Stimulated activated CD8-positive, alpha-beta memory T cell treated with anti-CD3 and anti-CD28 coated beads, Interleukin-2, amount 100 ng/mL, for 48 hours (primary cell): Measurements from ENCODE around the gene SEMA5B.

ENCODE experiments used
- DNase-seq, 2 donors: peaks; one replicate each; pipeline ENCODE4 v3.0.0-alpha.2; 2020; ENCODE audit warnings: low read depth in 2 of 2

SEMA5B gene

DNA sequence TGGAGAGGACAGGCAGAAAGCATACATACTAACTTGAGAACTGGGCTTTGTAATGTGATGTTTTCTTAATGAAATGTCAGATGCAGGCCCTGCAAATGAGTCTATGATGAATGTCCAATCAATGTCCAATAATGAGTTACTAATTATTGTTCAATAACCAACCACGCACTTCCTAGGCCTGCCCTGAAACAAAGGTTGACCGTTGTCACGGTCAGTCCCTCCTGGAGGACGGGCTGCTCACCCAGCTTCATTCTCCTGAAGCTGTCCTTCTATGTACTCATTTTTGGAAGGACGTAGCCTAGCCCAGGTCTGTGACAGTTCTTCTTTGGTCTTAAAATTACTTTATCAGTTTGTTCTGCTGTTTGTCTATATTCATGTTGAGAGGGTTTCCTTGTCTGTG, 30.9 kb upstream of the SEMA5B start:
- DNase-seq: no peak

DNA sequence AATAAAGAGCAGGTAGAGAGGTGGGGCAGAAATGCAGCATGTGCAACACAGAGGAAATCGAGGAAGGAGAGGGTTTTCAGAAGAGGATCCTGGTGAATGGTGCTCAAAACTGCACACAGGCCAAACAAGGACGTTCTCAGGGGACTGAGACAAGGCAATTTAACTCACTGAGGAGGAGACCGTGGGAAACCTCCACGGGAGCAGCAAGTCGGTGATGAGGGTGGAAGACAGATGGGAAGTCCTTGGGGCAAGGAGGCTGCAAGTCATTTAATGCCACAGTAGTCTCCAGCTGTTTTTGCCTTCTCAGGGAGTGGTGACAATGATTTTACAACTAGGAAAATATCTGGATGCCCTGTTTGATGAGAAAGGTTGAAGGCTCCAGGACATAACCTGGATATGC, 27.8 kb upstream of the SEMA5B start:
- no peak for DNase-seq

- no peak for DNase-seq
Measured at GRCh38 chr3:123054931-123055330, 27.4 kb upstream of the SEMA5B start.

DNA sequence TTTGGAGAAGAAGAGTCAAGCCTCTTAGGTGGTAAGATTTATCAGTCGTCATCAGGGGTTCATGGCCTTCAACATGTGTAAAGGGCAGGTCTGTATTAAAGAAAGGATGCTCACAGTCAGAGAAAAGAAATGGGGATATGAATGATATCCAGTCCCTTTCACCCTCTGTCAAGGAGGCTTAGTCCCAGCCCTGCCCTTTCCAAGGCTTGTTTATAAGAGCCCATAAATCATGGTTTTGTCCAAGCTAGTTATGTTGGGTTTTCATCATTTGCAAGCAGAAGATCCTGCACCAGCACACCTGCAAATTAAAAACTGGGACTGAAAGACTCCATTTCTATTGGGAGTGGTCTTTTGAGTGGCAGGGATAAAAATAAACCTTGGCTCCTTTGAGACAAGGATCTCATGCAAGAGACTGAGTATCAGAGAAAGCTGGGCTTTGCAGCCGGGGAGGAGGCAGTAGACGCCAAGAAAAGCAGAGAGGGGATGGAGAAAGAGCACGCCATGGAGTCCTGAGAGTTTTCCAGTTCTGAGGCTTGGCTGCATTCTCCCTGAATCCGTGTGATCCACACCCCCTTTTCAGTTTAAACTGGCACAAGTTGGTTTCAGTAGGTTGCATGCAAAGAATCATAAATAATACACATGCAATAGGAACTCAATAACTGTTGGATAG, 26.7 kb upstream of the SEMA5B start:
- DNase-seq: no peak

- DNase-seq: no peak
Measured at GRCh38 chr3:123053107-123053506, 25.5 kb upstream of the SEMA5B start.

DNA sequence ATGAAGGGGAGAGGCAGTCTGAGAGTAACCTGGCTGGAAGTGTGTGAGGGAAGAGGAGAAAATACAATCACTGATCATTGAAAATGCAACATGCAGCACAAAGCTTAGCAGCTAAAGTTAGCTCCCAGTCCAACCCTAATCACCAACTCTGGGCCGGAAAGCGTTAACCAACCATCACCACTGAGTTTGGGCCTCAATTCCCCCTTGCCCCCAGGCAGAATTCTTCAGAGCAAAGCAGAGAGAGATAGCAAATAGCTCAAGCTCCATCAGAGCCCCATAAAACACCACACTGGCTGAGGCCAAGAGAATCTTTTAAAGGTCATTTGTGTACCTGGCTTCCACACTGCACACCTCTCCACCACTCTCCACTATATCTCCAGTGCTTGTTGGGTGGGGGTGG, 23.1 kb upstream of the SEMA5B start:
- DNase-seq: no peak

GRCh38 chr3:123048480-123049237, 21.1 kb upstream of the SEMA5B start:
- no peak for DNase-seq

- DNase-seq: no peak
Measured at GRCh38 chr3:123047062-123047319, 19.4 kb upstream of the SEMA5B start.

- no peak for DNase-seq
Measured at GRCh38 chr3:123046262-123047061, 18.9 kb upstream of the SEMA5B start.

GRCh38 chr3:123044981-123045763, 17.6 kb upstream of the SEMA5B start:
- DNase-seq: no peak

GRCh38 chr3:123042413-123042812, 14.8 kb upstream of the SEMA5B start:
- no peak for DNase-seq

- no peak for DNase-seq
Measured at GRCh38 chr3:123039178-123039577, 11.6 kb upstream of the SEMA5B start.

DNA sequence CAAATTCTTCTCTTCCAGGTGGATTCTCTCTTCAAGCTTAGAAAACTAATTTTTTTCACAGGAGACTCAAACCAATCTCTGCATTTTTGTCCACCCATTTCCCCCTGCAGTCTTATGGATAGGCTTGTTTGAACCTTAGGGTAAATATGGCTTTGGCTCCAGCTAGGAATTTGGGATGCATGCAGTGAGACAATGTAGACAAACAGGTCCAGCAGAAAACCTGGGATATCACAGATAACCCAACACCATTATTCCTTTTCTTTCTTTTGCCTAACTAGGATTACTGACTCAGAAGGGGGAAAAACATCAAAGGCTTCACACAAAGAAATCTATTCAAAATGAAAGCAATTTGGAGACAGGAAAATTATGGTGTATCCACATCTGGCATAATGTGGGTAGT, 11.2 kb upstream of the SEMA5B start:
- DNase-seq: no peak

DNA sequence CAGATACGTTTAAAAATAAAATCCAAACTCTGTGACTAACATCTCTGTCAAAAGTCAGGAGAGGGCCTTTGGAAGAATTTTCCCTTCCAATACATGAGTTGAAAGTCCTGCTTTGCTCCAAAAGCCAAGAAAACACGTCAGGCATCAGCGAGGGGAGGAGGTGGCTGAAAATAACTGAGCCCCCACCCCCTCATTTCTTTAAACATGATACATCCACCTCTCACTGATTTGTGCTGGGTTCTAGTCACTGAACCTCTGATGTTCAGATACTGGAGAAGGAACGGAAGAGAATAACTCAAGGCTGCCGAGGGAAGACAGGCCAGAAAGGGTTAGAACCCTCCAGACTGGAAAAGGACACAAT, 9.4 kb upstream of the SEMA5B start:
- DNase-seq: no peak

- no peak for DNase-seq
Measured at GRCh38 chr3:123036352-123037014, 8.9 kb upstream of the SEMA5B start.

- no peak for DNase-seq
Measured at GRCh38 chr3:123034996-123035395, 7.4 kb upstream of the SEMA5B start.

DNA sequence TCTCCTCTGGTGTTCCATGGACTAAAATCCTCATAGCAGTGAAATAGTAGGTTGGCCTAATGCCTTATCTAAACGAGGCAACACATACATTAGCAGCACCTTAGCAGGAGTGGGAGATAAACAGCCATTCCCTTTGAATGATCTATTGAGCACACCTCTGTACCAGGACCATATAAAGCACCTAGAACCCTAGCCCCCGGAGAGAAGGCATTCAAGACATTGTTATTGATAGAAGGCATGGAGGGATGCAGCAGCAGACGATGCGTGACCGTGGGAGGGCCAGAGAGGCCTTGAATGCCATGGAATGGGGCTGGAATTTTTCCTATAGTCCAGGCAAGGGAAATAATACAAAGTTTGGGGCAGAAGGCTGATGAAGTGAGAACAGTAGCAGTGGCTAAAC, 6.6 kb upstream of the SEMA5B start:
- DNase-seq: no peak

DNA sequence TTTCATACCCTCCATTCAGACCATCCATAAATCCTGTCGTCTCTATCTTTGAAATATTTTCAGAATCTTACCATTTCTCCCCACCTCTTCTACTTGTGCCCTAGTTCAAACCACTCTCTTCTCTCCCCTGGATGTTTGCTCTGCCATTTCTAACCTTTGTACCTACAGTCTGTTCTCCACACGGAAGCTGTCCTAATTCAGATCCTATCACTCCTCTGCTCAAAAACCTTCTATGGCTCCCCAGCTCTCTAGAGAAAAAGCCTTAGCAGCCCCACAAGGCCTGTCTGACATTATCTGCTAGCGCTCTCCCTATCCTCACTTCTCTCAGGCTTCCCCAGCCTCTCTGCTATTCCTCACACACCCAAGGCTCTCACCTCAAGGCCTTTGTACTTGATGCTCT, 4.5 kb upstream of the SEMA5B start:
- DNase-seq: no peak

DNA sequence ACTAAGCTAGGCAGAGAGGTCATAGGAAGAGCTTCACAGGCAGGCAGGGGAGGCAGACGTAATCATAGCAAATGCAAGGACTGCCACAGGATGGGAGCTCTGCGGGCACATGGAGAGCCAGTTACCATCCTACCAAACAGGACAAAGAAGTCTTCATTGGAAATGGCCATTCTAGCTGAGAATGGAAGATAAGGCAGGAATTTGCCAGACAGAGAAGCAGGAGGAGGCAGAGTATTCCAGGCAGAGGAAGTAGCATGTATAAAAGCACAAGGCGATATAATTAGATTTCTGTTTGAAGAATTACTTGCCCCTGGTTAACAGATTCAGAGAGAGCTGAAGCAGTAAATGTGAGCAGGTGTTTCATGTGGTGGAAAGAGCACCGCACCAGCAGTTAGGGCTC, 3.5 kb upstream of the SEMA5B start:
- DNase-seq: no peak

DNA sequence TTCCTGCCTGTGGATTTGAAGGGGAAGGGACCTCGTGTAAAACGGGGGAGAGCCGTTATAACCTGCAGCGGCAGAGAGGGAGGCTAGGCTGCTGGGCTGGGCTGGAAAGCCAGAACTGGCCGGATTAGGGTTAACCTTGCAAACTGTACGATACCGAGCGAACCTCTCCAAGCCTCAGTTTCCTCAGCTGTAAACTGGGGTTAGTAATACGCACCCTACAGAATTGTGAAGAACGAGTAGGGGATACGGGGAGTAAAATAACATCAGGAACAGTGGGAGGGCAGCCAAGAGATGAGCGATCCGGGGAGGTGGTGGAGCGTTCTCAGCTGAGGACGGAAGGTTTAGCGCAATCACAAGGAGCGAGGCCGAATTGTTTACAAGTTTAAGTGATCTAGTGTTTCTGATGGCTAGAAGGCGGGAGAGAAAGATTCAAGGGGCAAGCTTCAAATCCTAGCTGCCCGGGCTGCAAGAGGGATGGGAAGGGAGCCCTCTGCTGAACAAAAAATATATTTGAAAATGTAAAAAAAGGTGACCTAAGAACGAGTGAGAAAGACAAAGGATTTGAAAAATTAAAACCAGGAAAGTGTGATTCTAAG, 768 bp upstream of the SEMA5B start:
- DNase-seq: peak in 1 of 2 donors; percentile 2

DNA sequence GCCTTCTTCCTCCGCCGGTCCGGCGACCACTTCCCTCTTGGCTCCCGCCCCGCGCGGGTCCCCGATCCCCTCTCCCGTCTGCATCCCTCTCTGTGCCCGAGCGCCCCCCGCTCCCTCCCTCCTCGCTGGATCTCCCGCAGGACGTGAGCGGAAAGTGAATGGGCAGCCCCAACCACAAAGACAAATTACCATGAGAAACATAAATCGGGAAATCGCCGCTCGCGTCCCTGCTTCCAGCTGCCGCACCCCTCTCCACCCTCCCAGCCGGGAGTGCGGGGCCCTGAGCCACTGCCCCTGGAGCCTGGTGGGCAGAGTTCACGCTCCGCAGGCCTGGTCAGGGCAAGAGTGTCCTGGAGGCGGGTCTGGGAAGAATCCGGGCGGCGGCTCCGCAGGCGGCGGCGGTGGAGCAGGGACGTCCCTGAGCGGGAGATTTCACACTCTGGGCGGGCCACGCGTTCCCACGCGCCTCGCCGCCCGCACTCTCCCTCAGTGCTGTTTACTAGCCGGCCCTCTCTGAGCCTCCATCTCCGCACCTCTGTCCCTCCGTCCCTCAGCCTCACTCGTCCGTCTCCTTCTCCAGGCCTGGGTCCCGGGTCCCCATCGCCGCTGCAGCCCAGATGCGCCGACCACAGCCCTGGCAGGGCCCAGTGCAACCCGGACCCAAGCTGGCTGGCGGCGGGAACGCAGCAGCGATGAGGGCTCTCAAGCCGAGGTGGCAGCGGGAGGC, 835 bp downstream of the SEMA5B start:
- DNase-seq: peak in 1 of 2 donors; percentile 2
